ENCODE measurements around the gene REM2. TPM values are rescaled to one million over a fixed set of nuclear protein-coding genes. Genes with fewer than 3 reads are reported as not detected.
"Not testable (repeated sequence)": the region's sequence is repeated elsewhere in the genome, so short reads cannot be mapped to it uniquely, and the experiment has no call there.

REM2 gene
- total RNA-seq, 2 experiments from 2014 or later, result 1.5 to 5.7 TPM

GRCh38 chr14:22852940-22853767 lies 29.9 kb upstream of the REM2 start:
- POLR2A ChIA-PET, result interaction anchor here (0.6 to 6.0 kb wide), 7 partner anchors 19 to 288 kb away, joined by 3 to 42 read pairs (median 3); partner anchors contain the start of gene OXA1L
- H3K79me2 ChIP-seq (ENCODE audit: insufficient read depth, low read depth, low read length), result no peaks in the 10 kb centered on the region
- CTCF ChIA-PET (ENCODE audit: unreplicated experiment), result interaction anchor here (0.6 to 1.8 kb wide), 10 partner anchors 23 to 320 kb away, joined by 3 to 15 read pairs (median 4); partner anchors contain the start of gene MRPL52
- H3K4me1 ChIP-seq (ENCODE audit: insufficient read depth, low read length, poor library complexity, severe bottlenecking), result peaks cover 14% of the 10 kb centered on the region
- peak; percentile 90 for DNase-seq (ENCODE audit: low spot score)
- TF ChIP-seq CTCF (conservative IDR thresholded peaks at IDR 0.05; ENCODE audit: low read length) (peak; percentile 93), EZH2phosphoT487 (IDR thresholded peaks at IDR 0.05; ENCODE audit: borderline replicate concordance, low read depth, low read length) (no peak)
- H3K4me2 ChIP-seq (ENCODE audit: low read length), result peak overlapping the region; percentile 86
- H3K9me2 ChIP-seq (ENCODE audit: insufficient read depth, low read length), result no peaks in the 10 kb centered on the region
- BruUV-seq (replicated peaks), result no TSS peak
- H3K4me3 ChIP-seq (ENCODE audit: low read depth, low read length, poor library complexity, severe bottlenecking), result peak overlapping the region; percentile 66
- H4K20me1 ChIP-seq (ENCODE audit: insufficient read depth, low read length), result no peaks in the 10 kb centered on the region
- no peaks in the 10 kb centered on the region for H3K36me3 ChIP-seq (ENCODE audit: insufficient read depth, low read length)
- intact Hi-C loops (cut with micrococcal nuclease; ENCODE audit: unreplicated experiment), result loop anchor here (1.0 to 5.0 kb wide), 10 partner anchors 30 to 466 kb away; partner anchors contain the start of gene DAD1
- peak overlapping the region; percentile 48 for H3K27ac ChIP-seq (ENCODE audit: low read depth, low read length, poor library complexity, severe bottlenecking)
- H2AFZ ChIP-seq (ENCODE audit: low read length), result peak overlapping the region; percentile 98
- H3K9me3 ChIP-seq (ENCODE audit: low read length), result no peaks in the 10 kb centered on the region

- ChIA-PET CTCF (ENCODE audit: unreplicated experiment) (interaction anchor here (0.8 to 1.0 kb wide), 2 partner anchors 9 to 285 kb away, joined by 3 to 4 read pairs; no protein-coding TSS in a partner anchor), POLR2A (interaction anchor here (0.6 to 6.0 kb wide), 3 partner anchors 24 to 64 kb away, joined by 3 to 42 read pairs (median 3); partner anchors contain the start of gene RBM23)
- H3K9me3 ChIP-seq (ENCODE audit: low read length); H3K36me3 ChIP-seq (ENCODE audit: insufficient read depth, low read length); DNase-seq (ENCODE audit: low spot score); H4K20me1 ChIP-seq (ENCODE audit: insufficient read depth, low read length); H3K4me2 ChIP-seq (ENCODE audit: low read length); H3K79me2 ChIP-seq (ENCODE audit: insufficient read depth, low read depth, low read length); BruUV-seq (replicated peaks); H2AFZ ChIP-seq (ENCODE audit: low read length); H3K4me3 ChIP-seq (ENCODE audit: low read depth, low read length, poor library complexity, severe bottlenecking); H3K9me2 ChIP-seq (ENCODE audit: insufficient read depth, low read length); H3K27ac ChIP-seq (ENCODE audit: low read depth, low read length, poor library complexity, severe bottlenecking): not testable (repeated sequence)
- H3K4me1 ChIP-seq (ENCODE audit: insufficient read depth, low read length, poor library complexity, severe bottlenecking), result peaks cover 13% of the 10 kb centered on the region
- intact Hi-C loops (cut with micrococcal nuclease; ENCODE audit: unreplicated experiment), result loop anchor here (5.0 kb wide), 1 partner anchor 267 kb away; the partner anchor contains the start of gene DAD1
Observed at GRCh38 chr14:22854296-22854695, 28.7 kb upstream of the REM2 start.

GRCh38 chr14:22854963-22855724 lies 27.9 kb upstream of the REM2 start:
- Histone ChIP-seq H3K27ac (ENCODE audit: low read depth, low read length, poor library complexity, severe bottlenecking) (no peak overlapping the region), H3K79me2 (ENCODE audit: insufficient read depth, low read depth, low read length) (no peaks in the 10 kb centered on the region), H3K36me3 (ENCODE audit: insufficient read depth, low read length) (no peaks in the 10 kb centered on the region), H3K9me2 (ENCODE audit: insufficient read depth, low read length) (no peaks in the 10 kb centered on the region), H3K4me3 (ENCODE audit: low read depth, low read length, poor library complexity, severe bottlenecking) (no peak overlapping the region), H3K9me3 (ENCODE audit: low read length) (no peaks in the 10 kb centered on the region), H3K4me1 (ENCODE audit: insufficient read depth, low read length, poor library complexity, severe bottlenecking) (peaks cover 13% of the 10 kb centered on the region), H4K20me1 (ENCODE audit: insufficient read depth, low read length) (no peaks in the 10 kb centered on the region), H2AFZ (ENCODE audit: low read length) (no peak overlapping the region), H3K4me2 (ENCODE audit: low read length) (no peak overlapping the region)
- TF ChIP-seq CTCF (conservative IDR thresholded peaks at IDR 0.05; ENCODE audit: low read length) (no peak), EZH2phosphoT487 (IDR thresholded peaks at IDR 0.05; ENCODE audit: borderline replicate concordance, low read depth, low read length) (no peak)
- no peak for DNase-seq (ENCODE audit: low spot score)
- BruUV-seq (replicated peaks), result no TSS peak
- ChIA-PET CTCF (ENCODE audit: unreplicated experiment) (interaction anchor here (0.7 to 1.0 kb wide), 3 partner anchors 10 to 285 kb away, joined by 3 to 4 read pairs (median 3); partner anchors contain the start of gene LRP10), POLR2A (interaction anchor here (0.6 to 6.0 kb wide), 12 partner anchors 9 to 81 kb away, joined by 3 to 42 read pairs (median 3); partner anchors contain the start of genes LRP10 and RBM23)
- intact Hi-C loops (cut with micrococcal nuclease; ENCODE audit: unreplicated experiment), result loop anchor here (5.0 kb wide), 1 partner anchor 268 kb away; the partner anchor contains the start of gene DAD1

Data from OCI-LY7 (cell line).